ENCODE data around the gene EPB41L2.

GRCh38 chr6:130969791-130970491 is 93.1 kb downstream of the EPB41L2 start:
- TF ChIP-seq CTCF (IDR thresholded peaks at IDR 0.05) (no peak), POLR2A (IDR thresholded peaks at IDR 0.05) (no peak)

Data from Peyer's patch (tissue), 4 donors.